GM18909 (cell line): ENCODE data around the gene PCNX1.
"Not testable (repeated sequence)": the region's sequence is repeated elsewhere in the genome, so short reads cannot be mapped to it uniquely, and the experiment has no call there.

Source experiments
- ATAC-seq: cut with Tn5 transposase; IDR thresholded peaks from one replicate; pipeline ENCODE4 v1.9.1; 2021; ENCODE audit warnings: mild to moderate bottlenecking; ENCODE audit not compliant: unreplicated experiment, poor library complexity

PCNX1 gene

GRCh38 chr14:70909733-70910614 lies 2.7 kb downstream of the PCNX1 start:
- no peak for ATAC-seq

GRCh38 chr14:70915415-70915814 lies 8.2 kb downstream of the PCNX1 start:
- no peak for ATAC-seq

GRCh38 chr14:70916300-70916699 lies 9.0 kb downstream of the PCNX1 start:
- ATAC-seq = no peak

- no peak for ATAC-seq
Observed at GRCh38 chr14:70916799-70917198, 9.5 kb downstream of the PCNX1 start.

GRCh38 chr14:70917633-70918032 lies 10.4 kb downstream of the PCNX1 start:
- no peak for ATAC-seq

GRCh38 chr14:70919774-70920173 lies 12.5 kb downstream of the PCNX1 start:
- ATAC-seq = no peak

- no peak for ATAC-seq
Observed at GRCh38 chr14:70920608-70921007, 13.3 kb downstream of the PCNX1 start.

- no peak for ATAC-seq
Observed at GRCh38 chr14:70921669-70922068, 14.4 kb downstream of the PCNX1 start.

GRCh38 chr14:70924521-70924920 lies 17.3 kb downstream of the PCNX1 start:
- no peak for ATAC-seq

GRCh38 chr14:70926235-70926830 lies 19.1 kb downstream of the PCNX1 start:
- no peak for ATAC-seq

- no peak for ATAC-seq
Observed at GRCh38 chr14:70931008-70931407, 23.7 kb downstream of the PCNX1 start.

GRCh38 chr14:70934084-70934483 lies 26.8 kb downstream of the PCNX1 start:
- ATAC-seq = no peak

- ATAC-seq = peak; percentile 95
Observed at GRCh38 chr14:70934502-70935134, 27.4 kb downstream of the PCNX1 start.

GRCh38 chr14:70935135-70935534 lies 27.9 kb downstream of the PCNX1 start:
- ATAC-seq = no peak

GRCh38 chr14:70939693-70940092 lies 32.4 kb downstream of the PCNX1 start:
- ATAC-seq = not testable (repeated sequence)

- ATAC-seq = not testable (repeated sequence)
Observed at GRCh38 chr14:70941637-70942341, 34.5 kb downstream of the PCNX1 start.

GRCh38 chr14:70942342-70942706 lies 35.1 kb downstream of the PCNX1 start:
- no peak for ATAC-seq

GRCh38 chr14:70942721-70943120 lies 35.5 kb downstream of the PCNX1 start:
- not testable (repeated sequence) for ATAC-seq

GRCh38 chr14:70943838-70944237 lies 36.6 kb downstream of the PCNX1 start:
- ATAC-seq = no peak

GRCh38 chr14:70947739-70948138 lies 40.5 kb downstream of the PCNX1 start:
- no peak for ATAC-seq

- no peak for ATAC-seq
Observed at GRCh38 chr14:70952485-70952884, 45.2 kb downstream of the PCNX1 start.
